Type B pancreatic cell (in vitro differentiated cells): ENCODE data around the gene PRKACB. TPM values are rescaled to one million over a fixed set of nuclear protein-coding genes. Genes with fewer than 3 reads are reported as not detected.

Source experiments
- DNase-seq: peaks from one replicate; pipeline ENCODE4 v3.0.0; 2021; ENCODE audit warnings: mixed read lengths; ENCODE audit not compliant: unreplicated experiment; ENCODE audit errors: extremely low spot score
- H3K27ac Mint-ChIP-seq: 2 replicates; pipeline ENCODE4 v1.8.0; 2021; ENCODE audit warnings: mild to moderate bottlenecking, mixed read lengths
- H3K27me3 Mint-ChIP-seq: 2 replicates; pipeline ENCODE4 v1.8.0; 2021; ENCODE audit warnings: mixed read lengths
- H3K36me3 Mint-ChIP-seq: 2 replicates; pipeline ENCODE4 v1.8.0; 2021; ENCODE audit warnings: mixed read lengths
- H3K4me1 Mint-ChIP-seq: one replicate; pipeline ENCODE4 v1.8.0; 2021; ENCODE audit warnings: mixed read lengths; ENCODE audit not compliant: unreplicated experiment
- H3K4me3 Mint-ChIP-seq: 2 replicates; pipeline ENCODE4 v1.8.0; 2021; ENCODE audit warnings: mild to moderate bottlenecking, mixed read lengths
- H3K9me3 Mint-ChIP-seq: 2 replicates; pipeline ENCODE4 v1.8.0; 2021; ENCODE audit warnings: mixed read lengths
- total RNA-seq: library from RNA; stranded (reverse); gene quantifications from 2 replicates; pipeline ENCODE4 v1.2.1, GENCODE V29; 2021; ENCODE audit warnings: low replicate concordance
- TF ChIP-seq, protein P1 (sequence below): fragments of 200-600 bp; sonication (generic); conservative IDR thresholded peaks from 2 replicates; pipeline ENCODE4 v1.5.0; 2021; ENCODE audit warnings: antibody characterized with exemption, mild to moderate bottlenecking

The PRKACB gene
- total RNA-seq, 1 donor from 2014 or later = 36.0 TPM

DNA sequence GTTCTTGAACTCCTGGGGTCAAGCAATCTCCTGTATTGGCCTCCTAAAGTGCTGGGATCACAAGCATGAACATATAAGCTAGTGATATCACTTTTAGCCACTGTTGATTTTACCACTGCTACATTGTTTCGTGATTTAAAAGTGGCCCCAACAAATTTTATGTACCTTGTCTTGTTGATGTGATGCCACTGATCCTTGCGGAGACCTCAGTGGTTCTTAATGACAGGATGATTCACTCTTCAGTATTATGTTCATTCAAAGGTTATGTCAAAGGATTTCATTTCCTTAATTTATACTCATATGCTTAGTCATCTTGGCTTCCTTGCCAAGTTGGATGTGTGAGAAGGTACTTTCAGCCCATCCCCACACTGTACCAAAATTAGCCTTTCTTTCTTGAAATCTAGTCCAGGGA is 12.1 kb downstream of the PRKACB start:
- H3K9me3 Mint-ChIP-seq = peaks cover 6% of the 10 kb centered on the region
- TF ChIP-seq, protein P1, sequence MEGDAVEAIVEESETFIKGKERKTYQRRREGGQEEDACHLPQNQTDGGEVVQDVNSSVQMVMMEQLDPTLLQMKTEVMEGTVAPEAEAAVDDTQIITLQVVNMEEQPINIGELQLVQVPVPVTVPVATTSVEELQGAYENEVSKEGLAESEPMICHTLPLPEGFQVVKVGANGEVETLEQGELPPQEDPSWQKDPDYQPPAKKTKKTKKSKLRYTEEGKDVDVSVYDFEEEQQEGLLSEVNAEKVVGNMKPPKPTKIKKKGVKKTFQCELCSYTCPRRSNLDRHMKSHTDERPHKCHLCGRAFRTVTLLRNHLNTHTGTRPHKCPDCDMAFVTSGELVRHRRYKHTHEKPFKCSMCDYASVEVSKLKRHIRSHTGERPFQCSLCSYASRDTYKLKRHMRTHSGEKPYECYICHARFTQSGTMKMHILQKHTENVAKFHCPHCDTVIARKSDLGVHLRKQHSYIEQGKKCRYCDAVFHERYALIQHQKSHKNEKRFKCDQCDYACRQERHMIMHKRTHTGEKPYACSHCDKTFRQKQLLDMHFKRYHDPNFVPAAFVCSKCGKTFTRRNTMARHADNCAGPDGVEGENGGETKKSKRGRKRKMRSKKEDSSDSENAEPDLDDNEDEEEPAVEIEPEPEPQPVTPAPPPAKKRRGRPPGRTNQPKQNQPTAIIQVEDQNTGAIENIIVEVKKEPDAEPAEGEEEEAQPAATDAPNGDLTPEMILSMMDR = no peak
- H3K27me3 Mint-ChIP-seq = no peaks in the 10 kb centered on the region
- no peak overlapping the region for H3K27ac Mint-ChIP-seq
- no peak overlapping the region for H3K4me3 Mint-ChIP-seq
- peaks cover 8% of the 10 kb centered on the region for H3K36me3 Mint-ChIP-seq
- H3K4me1 Mint-ChIP-seq = no peaks in the 10 kb centered on the region
- no peak for DNase-seq

DNA sequence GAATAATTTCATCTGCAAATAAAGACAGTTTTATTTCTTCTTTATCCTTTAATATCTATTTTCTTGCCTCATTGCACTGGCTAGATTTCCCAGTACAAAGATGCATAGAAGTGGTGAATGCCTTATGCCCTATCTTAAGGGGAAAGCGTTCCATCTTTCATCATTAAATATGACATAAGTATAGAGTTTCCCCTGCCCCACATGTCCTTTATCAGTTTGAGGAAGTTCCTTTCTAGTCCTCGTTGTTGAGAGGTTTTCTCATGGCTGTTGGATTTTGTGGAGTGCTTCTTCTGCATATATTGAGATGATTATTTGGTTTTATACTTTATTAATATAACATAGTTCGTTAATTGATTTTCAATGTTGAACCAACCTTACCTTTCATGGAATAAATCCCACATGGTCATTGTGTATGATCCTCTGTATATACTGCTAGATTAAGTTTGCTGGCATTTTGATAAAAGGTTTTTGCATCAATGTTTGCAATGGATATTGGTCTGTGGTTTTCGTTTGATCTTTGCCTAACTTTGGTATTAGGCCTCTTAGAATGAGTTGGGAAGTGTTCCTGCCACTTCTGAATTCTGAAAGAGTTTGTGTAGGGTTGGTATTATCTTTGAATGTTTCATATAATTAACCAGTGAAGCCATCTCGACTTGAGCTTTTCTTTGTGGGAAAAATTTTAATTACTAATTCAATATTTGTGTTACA is 15.6 kb downstream of the PRKACB start:
- H3K4me3 Mint-ChIP-seq = no peak overlapping the region
- no peaks in the 10 kb centered on the region for H3K27me3 Mint-ChIP-seq
- no peaks in the 10 kb centered on the region for H3K9me3 Mint-ChIP-seq
- no peak overlapping the region for H3K27ac Mint-ChIP-seq
- H3K36me3 Mint-ChIP-seq = peaks cover 5% of the 10 kb centered on the region
- TF ChIP-seq, protein P1 = no peak
- peaks cover 6% of the 10 kb centered on the region for H3K4me1 Mint-ChIP-seq
- no peak for DNase-seq

DNA sequence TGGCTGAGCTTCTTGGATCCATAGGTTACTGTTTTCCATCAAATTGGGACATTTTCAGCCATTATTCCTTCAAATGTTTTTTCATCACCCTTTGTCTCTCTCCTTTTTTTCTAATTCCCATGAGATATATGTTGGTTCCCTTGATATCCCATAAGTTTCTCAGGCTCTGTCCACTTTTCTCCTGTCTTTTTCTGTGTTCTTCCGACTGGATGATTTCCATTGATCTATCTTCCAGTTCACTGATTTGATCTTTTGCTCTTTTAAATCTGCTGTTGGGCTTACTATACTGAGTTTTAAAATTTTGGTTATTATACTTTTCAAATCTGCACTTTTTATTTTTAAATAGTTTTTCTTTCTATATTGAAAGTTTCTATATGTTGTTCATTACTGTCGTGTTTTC is 18.2 kb downstream of the PRKACB start:
- Mint-ChIP-seq H3K9me3 (no peaks in the 10 kb centered on the region), H3K4me1 (peaks cover 7% of the 10 kb centered on the region), H3K27me3 (no peaks in the 10 kb centered on the region), H3K27ac (no peak overlapping the region), H3K36me3 (no peaks in the 10 kb centered on the region), H3K4me3 (no peak overlapping the region)
- TF ChIP-seq, protein P1 = no peak
- DNase-seq = no peak

DNA sequence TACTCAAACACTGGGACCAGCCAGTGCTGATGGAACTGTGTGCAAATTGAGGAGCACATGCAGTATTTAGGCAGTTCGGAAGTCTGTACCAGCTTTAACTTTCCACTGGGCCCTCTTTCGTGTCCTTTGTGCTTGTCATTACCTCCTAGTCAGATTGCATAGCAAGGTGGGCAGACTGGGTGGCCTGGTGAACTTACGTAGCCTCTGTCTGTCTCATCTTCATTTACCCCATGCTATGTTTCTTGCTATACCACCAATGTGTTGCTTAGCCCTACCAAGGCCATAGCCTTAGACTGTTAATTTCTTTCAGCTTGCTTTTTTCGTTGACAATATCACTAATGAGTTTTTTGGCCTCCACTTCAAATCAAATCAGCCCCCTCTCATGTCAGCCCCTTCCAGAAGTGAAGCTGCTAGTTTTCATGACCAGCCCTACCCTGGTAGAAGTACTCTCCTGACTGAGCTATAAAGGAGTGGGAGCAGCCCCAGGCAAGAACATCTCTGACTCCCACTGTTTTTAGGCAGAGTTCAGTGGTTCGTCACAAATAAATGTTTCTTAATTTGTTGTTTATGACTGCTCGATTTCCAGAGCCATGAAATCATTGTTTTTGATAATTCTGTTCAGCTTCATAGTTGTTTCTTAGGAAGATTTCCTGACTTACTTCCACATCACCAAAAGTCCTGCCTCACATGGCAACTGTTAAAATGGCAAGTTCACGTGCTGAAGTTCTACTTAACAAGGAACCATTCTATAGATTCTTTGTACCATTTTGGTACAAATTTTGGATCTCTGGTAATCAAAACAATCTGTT is 19.3 kb downstream of the PRKACB start:
- Mint-ChIP-seq H3K27ac (no peak overlapping the region), H3K36me3 (no peaks in the 10 kb centered on the region), H3K4me3 (no peak overlapping the region), H3K27me3 (no peaks in the 10 kb centered on the region), H3K9me3 (no peaks in the 10 kb centered on the region), H3K4me1 (peaks cover 7% of the 10 kb centered on the region)
- no peak for DNase-seq
- TF ChIP-seq, protein P1 = no peak

DNA sequence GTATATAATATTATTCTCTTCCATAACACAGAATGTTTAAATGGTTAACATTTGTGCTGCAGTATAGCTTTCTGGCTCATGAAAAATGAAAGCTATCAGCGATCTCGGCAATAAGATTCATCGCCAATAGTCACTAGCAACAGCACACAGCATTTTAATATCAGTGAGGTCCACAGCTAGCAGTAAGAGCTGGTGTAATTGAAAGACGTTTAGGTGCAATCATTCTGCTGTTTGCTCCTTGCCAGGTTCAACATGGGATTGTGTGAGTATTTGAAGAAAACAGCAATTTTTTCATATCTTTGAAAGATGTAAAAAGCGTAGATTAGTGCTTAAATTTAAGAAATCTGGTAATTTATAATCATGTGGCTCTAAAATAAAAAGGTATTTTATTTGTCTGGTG is 20.1 kb downstream of the PRKACB start:
- Mint-ChIP-seq H3K27me3 (no peaks in the 10 kb centered on the region), H3K27ac (peak overlapping the region; percentile 26), H3K4me1 (peaks cover 7% of the 10 kb centered on the region)

More for the DNA sequence above, 20.1 kb downstream of the PRKACB start:
- H3K36me3 Mint-ChIP-seq = no peaks in the 10 kb centered on the region
- TF ChIP-seq, protein P1 = no peak
- H3K4me3 Mint-ChIP-seq = no peak overlapping the region
- no peak for DNase-seq
- H3K9me3 Mint-ChIP-seq = no peaks in the 10 kb centered on the region
